Stimulated activated CD8-positive, alpha-beta memory T cell treated with anti-CD3 and anti-CD28 coated beads, Interleukin-15, amount 100 ng/mL, for 48 hours (primary cell): Measurements from ENCODE around the gene LYRM1.
"Not testable (repeated sequence)": the region's sequence is repeated elsewhere in the genome, so short reads cannot be mapped to it uniquely, and the experiment has no call there.

Experiments used
- DNase-seq, 2 donors: peaks; one replicate each; pipeline ENCODE4 v3.0.0-alpha.2; 2020; ENCODE audit warnings: low read depth in 2 of 2

Gene LYRM1, protein sequence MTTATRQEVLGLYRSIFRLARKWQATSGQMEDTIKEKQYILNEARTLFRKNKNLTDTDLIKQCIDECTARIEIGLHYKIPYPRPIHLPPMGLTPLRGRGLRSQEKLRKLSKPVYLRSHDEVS

DNA sequence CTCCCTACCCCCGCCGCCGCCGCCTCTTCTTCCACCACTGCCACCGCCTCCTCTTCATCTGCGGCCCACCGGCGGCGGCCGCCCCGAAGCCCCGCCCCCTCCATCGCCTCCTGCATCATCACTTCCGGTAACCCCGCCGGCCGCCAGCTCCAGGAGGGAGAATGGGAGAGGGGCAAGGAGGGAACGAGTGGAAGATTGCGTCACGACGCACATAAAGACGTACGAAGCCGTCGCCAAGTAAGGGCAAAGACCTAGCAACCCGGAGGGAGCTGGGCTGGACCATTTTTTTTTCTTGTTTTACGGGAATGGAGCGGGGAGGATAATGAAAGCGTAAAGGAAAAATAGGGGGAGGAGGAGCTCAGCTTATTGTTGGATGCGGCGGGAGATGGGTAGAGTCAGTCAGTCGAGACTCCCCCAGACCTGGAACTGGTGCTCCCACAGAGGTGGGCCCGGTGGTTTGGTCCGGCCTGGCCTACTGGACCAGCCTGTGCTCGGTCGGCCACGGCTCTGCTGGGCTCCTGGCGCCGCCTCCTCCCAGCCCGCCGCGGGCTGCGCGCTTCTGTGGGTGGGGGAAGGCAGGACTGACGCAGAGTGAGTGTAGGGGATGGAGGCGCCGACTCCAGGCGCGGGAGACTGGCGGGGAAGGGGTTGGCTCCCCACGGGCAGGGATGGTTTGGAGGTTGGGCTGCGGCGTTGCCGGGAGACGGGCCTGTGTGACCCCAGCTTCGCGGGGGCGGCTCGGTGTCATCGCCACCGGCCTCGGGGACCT, at the start of gene LYRM1, which contains the start of gene DCUN1D3:
Gene LYRM1 (plus strand): TSS at position 473 of the 769 bp plus-strand sequence. CDS start 14,785 bp downstream, outside the sequence.
Gene DCUN1D3 (minus strand): TSS at position 60 of the 769 bp plus-strand sequence. CDS start 37,820 bp downstream, outside the sequence.
- peak; percentile 91 to 93 for DNase-seq

DNA sequence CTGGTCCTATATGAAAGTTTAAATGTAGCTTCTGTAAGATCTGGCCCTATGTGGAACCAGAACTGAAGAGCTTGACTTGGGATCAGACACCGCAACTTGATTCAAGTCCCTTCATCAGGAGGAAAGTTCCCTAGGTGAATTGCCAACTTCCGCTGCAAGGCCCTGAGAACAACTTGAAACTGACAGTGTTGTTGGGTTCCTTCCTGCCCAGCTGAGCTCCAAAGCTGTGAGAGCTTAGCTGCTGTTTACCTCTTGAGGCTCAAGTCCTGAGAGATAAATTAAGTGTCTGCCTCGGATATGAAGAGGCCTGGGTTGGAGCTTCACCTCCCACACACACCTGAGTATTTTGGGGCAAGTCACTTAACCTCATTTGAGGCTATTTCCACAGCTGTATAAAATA, 49.6 kb upstream of the LYRM1 start:
- DNase-seq: no peak

DNA sequence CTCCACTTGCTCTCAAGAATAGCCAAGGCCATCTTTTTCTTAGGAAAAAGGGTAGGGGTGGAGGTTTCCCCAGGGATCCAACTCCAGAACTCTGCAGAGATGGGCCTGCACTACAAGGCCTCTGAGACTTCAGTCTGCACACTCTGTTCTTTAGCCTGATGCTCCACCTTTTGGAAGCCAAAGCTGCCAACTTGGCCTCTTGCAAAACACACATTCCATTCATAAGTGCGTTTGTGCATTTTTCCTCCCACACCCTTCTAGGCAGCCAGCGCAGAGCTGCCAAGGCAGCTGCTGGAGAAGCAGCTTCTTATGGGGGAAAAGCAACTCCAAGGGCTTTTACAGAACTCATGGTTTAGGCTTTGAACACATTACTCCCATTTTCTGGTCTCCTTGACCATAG, 49.0 kb upstream of the LYRM1 start:
- DNase-seq: no peak

DNA sequence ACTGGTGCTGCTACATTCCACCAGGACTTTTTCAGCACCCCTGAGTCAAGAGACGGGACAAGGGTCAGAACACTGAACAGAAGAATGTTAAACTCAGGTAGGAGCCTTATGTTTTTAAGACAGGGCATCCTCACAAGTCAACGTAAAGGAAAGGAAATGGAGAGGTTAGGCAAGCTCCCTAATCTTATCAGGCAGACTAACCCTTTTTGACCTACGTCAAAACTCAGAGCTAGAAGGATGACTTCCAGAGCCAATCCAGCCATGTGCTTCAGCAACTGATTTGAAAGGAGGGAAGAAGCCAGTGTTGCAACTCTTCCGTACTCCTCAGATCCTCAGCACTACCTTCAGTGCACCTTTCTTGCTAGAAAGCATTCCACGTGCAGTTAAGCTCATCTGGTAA, 47.4 kb upstream of the LYRM1 start:
- no peak for DNase-seq

DNA sequence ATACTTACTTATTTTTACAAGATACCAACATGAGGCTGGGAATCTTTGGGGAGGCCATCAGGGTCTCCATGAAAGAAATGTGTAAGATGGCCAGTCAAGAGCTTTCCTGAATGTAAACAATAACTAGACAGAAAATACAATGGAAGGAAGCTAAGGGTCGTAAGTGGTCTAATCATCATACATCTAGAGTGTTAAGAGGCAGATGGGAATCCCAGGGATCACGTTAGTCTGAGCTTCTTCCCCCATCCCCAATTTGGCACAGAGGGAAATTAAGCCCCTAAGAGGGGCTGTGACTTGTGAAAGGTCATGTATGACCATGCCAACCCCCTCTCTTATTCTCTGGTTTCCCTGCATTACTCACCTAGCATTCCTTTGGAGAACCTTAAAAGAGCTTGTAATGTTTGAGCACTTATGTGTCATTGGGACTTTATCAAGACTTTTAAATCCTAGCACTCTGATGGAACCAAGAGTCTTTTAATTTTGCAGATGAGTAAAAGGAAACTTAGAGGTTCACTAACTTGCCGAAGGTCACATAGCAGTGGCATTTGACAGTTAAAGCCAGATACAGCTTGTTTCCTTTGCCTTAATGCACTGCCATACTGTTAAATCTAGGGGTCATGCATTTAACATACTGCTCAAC, 46.5 kb upstream of the LYRM1 start:
- no peak for DNase-seq

DNA sequence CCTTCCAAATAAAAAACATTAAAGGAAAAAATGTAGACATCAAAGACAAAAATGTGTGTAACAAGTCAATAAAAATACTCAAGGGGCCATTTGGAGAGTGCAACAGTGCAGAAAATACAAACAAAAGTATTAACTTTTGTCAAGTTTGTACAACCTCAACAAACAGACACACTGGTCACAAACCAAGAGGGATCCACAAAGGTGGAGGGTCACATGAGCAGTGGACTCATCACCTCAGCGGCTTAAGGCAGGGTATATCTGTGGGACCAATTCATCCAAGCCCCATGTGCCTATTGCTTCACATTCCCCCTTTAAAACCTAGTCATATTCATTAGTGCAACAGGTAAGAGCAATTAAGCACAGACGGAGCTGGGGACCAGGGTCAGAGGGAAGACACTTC, 45.6 kb upstream of the LYRM1 start:
- DNase-seq: no peak

DNA sequence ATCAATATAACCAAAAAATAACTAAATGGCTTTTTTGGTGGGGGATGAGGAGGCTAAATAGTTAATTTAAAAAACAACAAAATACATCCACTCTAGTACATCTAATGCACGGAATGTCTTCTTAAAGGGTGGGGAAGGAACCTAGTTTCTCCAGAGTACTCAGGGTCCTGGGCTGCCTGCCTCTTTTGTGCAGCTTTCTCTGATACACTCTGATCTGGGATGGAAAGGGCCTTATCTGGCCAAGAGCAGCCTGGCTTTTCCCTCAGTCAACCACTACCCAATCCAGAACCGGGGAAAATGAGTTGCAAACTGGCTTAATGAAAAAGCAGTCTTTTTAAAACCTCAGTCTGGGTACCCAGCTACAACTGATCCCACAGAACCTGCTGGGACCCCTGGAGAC, 43.3 kb upstream of the LYRM1 start:
- DNase-seq: no peak

DNA sequence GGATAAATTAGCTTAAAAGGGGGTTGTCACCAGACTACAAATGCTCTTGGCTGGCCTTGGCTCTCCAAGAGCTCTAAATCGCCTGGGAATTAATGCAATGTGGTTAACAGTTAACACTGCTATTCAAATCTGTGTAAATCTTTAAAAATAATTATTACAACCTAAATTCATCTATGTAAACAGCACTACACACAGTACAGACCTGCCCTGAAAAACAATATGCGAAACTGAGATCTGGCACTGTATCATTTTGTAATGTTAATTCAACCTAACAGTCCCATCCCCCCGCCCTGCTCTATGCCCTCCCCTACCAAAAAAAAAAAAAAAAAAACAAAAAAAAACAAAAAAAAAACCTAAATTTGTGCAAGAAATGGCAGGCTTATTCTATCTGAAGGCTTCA, 41.3 kb upstream of the LYRM1 start:
- DNase-seq: no peak

DNA sequence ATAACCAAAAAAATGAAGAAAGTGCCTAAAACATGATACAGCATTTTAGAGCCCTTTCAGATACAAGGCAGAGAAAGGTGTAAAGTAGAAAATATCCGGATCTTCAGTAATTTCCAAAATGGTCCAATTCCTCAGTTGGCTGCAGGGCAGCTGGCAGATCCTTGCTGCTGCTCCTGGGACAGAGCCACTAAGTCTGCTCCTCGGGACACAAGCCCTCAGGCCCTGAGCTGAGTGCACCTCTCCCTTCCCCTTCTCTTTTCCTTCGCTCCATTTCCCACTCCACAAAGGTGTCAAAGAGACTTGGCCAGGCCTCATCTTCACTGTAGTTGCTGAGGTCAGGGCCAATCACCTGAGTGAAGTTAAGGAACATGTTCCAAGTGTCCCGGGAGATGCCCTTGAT, 40.9 kb upstream of the LYRM1 start:
- DNase-seq: no peak

DNA sequence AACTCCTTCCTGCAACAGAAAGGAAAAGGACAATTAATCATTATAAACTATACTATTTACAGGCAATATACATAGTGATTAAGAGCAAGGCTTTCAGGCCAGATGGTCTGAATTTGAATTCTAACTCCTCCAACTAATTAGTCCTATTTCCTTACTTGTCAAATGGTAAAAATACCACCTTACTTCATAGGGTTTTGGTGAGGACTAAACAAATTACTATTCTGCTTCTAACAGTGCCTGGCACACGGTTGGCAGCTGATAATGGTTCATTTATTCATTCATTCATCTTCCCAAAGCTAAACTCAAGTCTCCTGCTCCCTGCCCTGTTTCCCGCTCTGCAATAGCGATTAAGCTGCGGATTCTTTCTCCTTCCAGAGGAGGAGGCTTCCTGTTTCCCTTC, 40.2 kb upstream of the LYRM1 start:
- no peak for DNase-seq

DNA sequence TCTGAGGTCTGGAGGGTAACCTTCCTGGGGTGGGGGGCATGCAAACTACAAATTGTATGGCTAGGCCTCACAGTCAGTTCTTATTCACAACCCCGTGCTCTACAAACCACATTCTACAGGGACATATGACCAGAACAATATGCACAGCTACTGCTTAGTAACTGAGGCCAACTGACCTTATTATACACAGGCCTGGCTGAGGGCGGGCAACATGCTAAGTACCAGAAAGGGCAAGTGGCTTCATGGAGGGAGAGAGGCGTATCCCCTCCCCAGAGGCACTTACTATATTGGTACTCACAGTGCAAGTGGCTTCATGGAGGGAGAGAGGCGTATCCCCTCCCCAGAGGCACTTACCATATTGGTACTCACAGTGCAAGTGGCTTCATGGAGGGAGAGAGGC, 39.6 kb upstream of the LYRM1 start:
- DNase-seq: not testable (repeated sequence)

DNA sequence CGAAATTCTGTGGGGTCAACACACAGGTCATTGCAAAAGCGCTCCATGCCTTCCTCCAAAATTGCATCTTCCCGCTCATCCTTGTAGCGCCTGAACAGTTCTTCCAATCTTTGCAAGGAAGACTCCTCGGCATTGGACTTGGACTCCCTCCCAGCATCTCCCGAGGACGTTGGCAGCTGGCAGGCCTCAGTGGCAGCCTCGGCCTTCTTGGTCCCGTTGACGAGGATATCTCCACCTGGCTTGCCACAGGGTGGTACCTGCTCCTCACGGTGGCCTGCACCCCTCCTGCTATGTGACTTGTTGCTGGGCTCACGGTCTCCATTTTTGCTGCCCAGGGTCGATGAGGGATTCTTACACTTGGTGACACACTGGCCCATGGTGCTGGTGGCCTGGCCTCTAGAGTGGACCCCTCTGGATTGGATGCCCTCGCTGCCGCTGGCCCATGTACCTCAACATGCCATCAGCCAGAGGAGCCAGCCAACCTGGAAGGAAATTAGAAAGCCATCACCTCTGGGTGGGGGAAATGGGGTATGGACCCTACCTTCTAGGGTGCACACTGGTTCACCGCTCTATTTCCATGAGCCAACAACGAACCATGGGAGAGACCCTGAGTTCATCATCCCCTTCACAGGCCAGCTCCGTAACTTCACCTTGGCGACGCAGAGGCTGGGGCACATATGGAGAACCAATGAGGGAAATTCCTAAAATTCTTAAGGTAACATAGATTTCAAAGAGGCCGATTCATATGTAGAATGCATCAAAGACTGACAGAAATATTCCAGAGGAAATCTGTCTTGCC, 38.2 kb upstream of the LYRM1 start:
- DNase-seq: no peak

DNA sequence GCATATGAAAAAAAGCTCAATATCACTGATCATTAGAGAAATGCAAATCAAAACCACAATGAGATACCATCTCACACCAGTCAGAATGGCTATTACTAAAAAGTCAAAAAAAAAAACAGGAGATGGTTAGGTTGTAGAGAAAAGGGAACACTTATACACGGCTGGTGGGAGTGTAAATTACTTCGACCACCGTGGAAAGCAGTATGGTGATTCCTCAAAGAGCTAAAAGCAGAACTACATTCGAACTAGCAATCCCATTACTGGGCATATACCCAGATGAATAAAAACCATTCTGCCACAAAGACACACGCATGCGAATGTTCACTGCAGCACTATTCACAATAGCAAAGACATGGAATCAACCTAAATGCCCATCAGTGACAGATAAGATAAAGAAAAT, 36.2 kb upstream of the LYRM1 start:
- DNase-seq: not testable (repeated sequence)

DNA sequence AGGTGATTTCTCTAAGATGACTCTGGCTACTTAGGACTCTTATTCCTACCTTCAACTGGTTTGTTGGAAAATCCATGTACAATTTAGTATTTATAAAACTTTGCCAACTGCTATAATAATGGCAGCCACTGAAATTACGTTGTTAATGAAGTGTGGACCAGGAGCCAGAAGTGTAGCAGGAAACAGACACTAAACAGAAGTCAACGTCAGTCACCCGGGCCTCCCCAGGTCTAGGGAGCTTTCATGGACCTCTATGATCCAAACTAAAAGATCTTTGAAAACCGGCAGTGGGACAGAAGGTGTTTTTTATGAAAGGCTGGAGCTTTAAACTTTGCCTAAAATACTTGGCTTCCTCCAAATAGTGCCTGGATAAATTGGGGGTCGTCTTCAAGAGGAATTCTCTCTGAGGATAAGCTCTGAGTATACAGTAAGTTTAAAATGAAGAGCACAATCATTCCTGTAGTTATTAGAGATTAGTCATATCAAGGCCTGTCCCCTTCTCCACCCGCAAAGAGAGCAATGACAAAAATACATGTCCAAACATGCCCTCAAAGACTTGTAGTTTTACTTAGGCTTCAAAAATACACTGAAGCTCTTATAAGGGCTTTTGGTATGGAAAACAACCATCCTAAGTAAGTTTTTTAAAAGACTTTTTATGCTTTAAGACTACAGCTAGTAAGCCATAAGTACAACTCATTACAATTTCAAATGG, 35.0 kb upstream of the LYRM1 start:
- no peak for DNase-seq

DNA sequence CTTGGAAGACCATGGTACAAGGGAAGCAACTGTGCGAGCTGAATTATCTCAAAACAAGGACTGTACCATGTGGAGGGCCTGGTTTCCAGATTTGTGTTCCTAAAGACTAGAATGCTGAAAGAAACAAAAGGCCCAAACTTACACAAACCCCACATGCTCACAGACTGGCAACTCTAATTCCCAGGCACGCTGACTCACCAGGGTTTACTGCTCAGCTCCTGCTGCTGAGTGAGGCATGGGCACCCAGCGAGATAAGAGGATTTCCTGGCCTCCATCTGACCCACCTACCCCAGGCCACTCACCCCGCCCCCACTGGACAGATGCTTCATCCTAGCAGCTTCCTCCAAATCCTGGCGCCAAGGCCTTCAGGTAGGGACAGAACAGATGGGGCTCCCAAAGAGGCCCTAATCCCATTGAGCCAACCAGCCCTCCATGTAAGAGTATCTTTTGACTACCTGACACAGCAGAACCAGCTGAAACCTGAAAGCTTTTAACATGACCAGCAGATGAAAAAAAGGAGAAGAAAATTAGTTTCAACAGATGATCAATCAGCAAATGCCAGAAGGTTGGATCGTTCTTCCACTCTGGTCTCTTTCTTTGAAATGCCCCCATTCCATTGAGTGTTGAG, 34.3 kb upstream of the LYRM1 start:
- DNase-seq: no peak

DNA sequence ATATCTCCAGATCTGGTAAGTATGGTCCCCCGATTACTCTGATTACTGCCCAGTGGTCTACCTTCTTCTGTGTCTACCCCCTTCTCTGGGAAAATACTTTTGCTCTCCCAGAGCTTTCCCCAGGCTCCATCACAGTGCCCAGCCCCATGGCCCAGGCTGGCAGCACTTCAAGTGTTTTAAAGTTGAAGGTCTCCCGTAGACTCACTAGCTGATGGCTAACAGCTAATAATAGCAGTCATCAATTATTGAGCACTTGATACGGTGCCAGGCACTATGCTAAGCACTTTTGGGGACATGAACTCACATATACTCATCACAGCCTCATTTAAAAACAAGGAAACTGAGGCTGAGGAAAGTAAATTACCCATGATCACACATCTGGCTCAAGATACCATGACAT, 33.8 kb upstream of the LYRM1 start:
- DNase-seq: no peak

DNA sequence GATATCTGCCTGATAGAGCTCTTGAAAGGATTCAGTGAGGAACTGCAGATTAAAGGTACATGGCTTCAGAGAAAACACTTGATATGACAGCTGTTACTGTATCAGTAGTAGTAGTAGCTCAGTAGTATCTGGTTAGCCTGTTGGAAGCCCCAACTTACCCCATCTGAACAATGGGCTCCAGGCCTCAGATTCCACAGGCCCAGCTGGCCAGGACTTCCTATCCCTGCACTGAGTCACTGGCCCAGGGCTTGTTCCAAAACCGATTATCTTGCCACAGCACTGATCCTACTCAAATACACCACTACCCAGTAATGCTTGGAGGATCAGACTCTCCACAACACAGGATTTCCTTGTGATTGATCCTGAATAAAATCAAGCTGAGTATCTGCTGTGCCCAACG, 33.0 kb upstream of the LYRM1 start:
- no peak for DNase-seq

DNA sequence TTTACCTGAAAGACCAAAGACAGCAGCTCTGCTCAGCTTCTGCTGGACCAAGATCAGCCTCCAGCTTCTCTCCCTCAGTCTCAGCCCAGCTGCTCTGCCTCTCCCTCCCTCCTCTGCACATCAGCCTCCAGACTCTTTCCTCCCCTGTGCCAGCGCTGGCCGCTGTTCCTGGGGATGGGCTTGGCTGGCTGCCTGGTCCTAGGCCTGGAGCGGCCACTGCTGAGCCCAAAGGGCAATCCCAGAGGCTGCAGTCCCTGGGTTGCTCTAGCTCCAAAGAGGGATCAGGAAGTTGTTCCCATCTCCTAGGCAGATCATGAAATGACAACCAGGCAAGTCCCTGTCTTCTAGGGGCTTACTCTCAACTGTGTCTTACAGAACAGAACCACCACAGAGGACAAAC, 31.7 kb upstream of the LYRM1 start:
- no peak for DNase-seq

DNA sequence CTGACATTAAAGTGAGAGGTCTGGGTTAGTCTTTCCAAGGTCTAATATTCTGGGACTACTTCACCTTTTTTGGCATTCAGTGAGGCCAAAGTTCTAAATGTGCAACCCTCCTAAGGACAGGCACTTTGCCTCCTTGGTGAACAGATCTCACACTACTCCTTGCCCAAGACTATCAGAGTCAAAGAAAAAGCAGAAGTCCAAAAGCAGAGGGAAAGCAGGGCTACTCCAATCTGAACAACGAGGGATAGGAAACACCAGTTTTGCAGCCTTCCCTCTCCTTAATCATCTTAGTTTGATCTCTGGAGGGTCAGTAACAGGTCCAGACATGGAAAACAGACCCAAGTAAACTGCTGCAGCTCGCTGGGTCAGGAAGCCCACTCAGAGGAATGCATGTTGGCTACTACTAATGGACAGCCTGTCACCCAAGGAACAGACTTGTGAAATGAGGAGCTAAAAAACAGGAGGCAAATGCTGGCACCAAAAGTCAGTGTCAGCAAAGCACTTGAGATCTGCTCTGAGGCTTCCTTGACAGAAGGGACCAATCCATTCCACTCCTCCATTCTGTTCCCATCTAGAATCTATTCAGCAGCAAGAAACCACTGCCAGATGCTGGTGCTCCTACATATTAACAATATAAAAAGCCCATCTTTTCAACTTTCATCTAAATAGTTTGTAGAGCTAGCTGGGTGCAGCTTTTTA, 30.3 kb upstream of the LYRM1 start:
- DNase-seq: no peak

DNA sequence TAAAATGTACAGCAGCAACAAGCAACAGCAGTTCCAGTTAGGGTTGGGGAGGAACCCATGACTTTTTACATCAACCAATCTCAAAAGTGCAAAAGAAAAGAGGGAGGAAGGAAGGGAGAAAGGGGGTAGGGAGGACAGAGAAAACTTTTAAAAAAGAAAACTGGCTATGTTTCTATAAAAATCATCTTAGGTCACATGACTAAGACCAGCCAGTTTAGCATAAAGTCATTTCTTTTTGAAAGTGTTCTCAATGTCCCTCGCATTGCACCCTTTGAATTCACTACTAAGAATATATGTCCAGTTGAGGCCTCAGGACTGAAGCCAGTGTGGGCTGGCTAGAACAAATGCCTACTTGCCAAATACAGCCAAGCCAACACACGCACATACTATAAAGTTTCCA, 29.3 kb upstream of the LYRM1 start:
- DNase-seq: no peak
